Liver (tissue), 9 donors: Measurements from ENCODE around the gene ECEL1. TPM values are rescaled to one million over a fixed set of nuclear protein-coding genes. Genes with fewer than 3 reads are reported as not detected.

Source experiments
- DNase-seq: peaks from one replicate; pipeline ENCODE4 v3.0.0-alpha.2; 2017; ENCODE audit warnings: low spot score
- H3K27ac ChIP-seq, 2 donors: one replicate each; pipeline ENCODE4 v1.7.0; 2013; ENCODE audit warnings: inconsistent platforms in 2 of 2, low read length in 2 of 2, control low read depth in 1 of 2, low read depth in 1 of 2, mild to moderate bottlenecking in 1 of 2
- H3K27me3 ChIP-seq, 4 donors: one replicate each; pipeline versions ENCODE4 v1.6.1 to v1.7.0; 2013; ENCODE audit warnings: low read length in 3 of 4, inconsistent platforms in 1 of 4, mild to moderate bottlenecking in 1 of 4, moderate library complexity in 1 of 4; ENCODE audit not compliant: control insufficient read depth in 4 of 4, insufficient read depth in 4 of 4
- H3K36me3 ChIP-seq, 4 donors: one replicate each; pipeline versions ENCODE4 v1.6.1 to v1.7.0; 2013; ENCODE audit warnings: low read length in 3 of 4, mild to moderate bottlenecking in 3 of 4, low read depth in 1 of 4, moderate library complexity in 1 of 4; ENCODE audit not compliant: control insufficient read depth in 4 of 4, insufficient read depth in 3 of 4
- H3K4me1 ChIP-seq, 4 donors: one replicate each; pipeline versions ENCODE4 v1.6.1 to v1.7.0; 2013; ENCODE audit warnings: low read length in 3 of 4, mild to moderate bottlenecking in 3 of 4, moderate library complexity in 1 of 4; ENCODE audit not compliant: control insufficient read depth in 4 of 4, insufficient read depth in 4 of 4
- H3K4me3 ChIP-seq, 3 donors: one replicate each; pipeline versions ENCODE4 v1.6.1 to v1.7.0; 2013; ENCODE audit warnings: low read length in 3 of 3, control low read depth in 1 of 3, low read depth in 1 of 3, mild to moderate bottlenecking in 1 of 3
- H3K9ac ChIP-seq, 2 donors: one replicate each; pipeline ENCODE4 v1.7.0; 2013; ENCODE audit warnings: low read length in 2 of 2, mild to moderate bottlenecking in 2 of 2, moderate library complexity in 2 of 2, control low read depth in 1 of 2, low read depth in 1 of 2
- H3K9me3 ChIP-seq, 4 donors: one replicate each; pipeline versions ENCODE4 v1.6.1 to v1.7.0; 2013; ENCODE audit warnings: low read length in 3 of 4; ENCODE audit not compliant: control insufficient read depth in 4 of 4
- ATF3 ChIP-seq: IDR thresholded peaks from 2 replicates; pipeline ENCODE4 v1.6.1; 2016; ENCODE audit warnings: antibody characterized with exemption
- EGR1 ChIP-seq, 2 donors: IDR thresholded peaks; 2 replicates each; pipeline ENCODE4 v1.6.1; 2016 to 2018; ENCODE audit warnings: antibody characterized with exemption in 2 of 2, low read depth in 2 of 2
- FOXA1 ChIP-seq: IDR thresholded peaks from 2 replicates; pipeline ENCODE4 v1.6.1; 2016; ENCODE audit warnings: antibody characterized with exemption
- FOXA2 ChIP-seq: IDR thresholded peaks from 2 replicates; pipeline ENCODE4 v1.6.1; 2016; ENCODE audit warnings: antibody characterized with exemption
- GABPA ChIP-seq, 2 donors: IDR thresholded peaks in 1 of 2; conservative IDR thresholded peaks in 1 of 2; 2 replicates each; pipeline ENCODE4 v1.6.1; 2016; ENCODE audit warnings: antibody characterized with exemption in 2 of 2, mild to moderate bottlenecking in 1 of 2, moderate library complexity in 1 of 2
- HNF4A ChIP-seq, 2 donors: conservative IDR thresholded peaks; 2 replicates each; pipeline ENCODE4 v1.6.1; 2016; ENCODE audit warnings: antibody characterized with exemption in 2 of 2, mild to moderate bottlenecking in 2 of 2
- HNF4G ChIP-seq: IDR thresholded peaks from 2 replicates; pipeline ENCODE4 v1.6.1; 2016; ENCODE audit warnings: antibody characterized with exemption
- JUND ChIP-seq, 2 donors: IDR thresholded peaks; 2 replicates each; pipeline ENCODE4 v1.6.1; 2016; ENCODE audit warnings: antibody characterized with exemption in 2 of 2
- NR2F2 ChIP-seq: IDR thresholded peaks from 2 replicates; pipeline ENCODE4 v1.6.1; 2016; ENCODE audit warnings: antibody characterized with exemption
- RAD21 ChIP-seq, 2 donors: IDR thresholded peaks; 2 replicates each; pipeline ENCODE4 v1.6.1; 2016; ENCODE audit warnings: antibody characterized with exemption in 2 of 2, mild to moderate bottlenecking in 2 of 2
- REST ChIP-seq: IDR thresholded peaks from 2 replicates; pipeline ENCODE4 v1.6.1; 2016; ENCODE audit warnings: antibody characterized with exemption, mild to moderate bottlenecking
- RXRA ChIP-seq, 2 donors: IDR thresholded peaks; 2 replicates each; pipeline ENCODE4 v1.6.1; 2017 to 2018; ENCODE audit warnings: antibody characterized with exemption in 2 of 2, mild to moderate bottlenecking in 1 of 2
- SP1 ChIP-seq: IDR thresholded peaks from 2 replicates; pipeline ENCODE4 v1.6.1; 2018; ENCODE audit warnings: antibody characterized with exemption, mild to moderate bottlenecking
- TAF1 ChIP-seq: conservative IDR thresholded peaks from 2 replicates; pipeline ENCODE4 v1.6.1; 2016; ENCODE audit warnings: antibody characterized with exemption, mild to moderate bottlenecking
- YY1 ChIP-seq: IDR thresholded peaks from 2 replicates; pipeline ENCODE4 v1.6.1; 2016; ENCODE audit warnings: antibody characterized with exemption, mild to moderate bottlenecking
- WGBS: extraction: QIAGEN DNeasy Blood & Tissue Kit; methylation state at CpG from one replicate; pipeline ENCODE4 v1.1.7; 2013; 5-methylcytosine and 5-hydroxymethylcytosine counted together
- polyA plus RNA-seq, 2 donors: library from polyadenylated mRNA; stranded (reverse) in 1 of 2; unstranded in 1 of 2; fragments of 200-250 nt in 1 of 2; fragments of >200 nt in 1 of 2; fragmentation: Nextera tagmentation in 1 of 2; extraction: Ambion mirVana in 1 of 2; gene quantifications; one replicate each; pipeline versions ENCODE4 v1.2.1 to v1.2.3, GENCODE V29; 2013 to 2015
- total RNA-seq, 2 donors: library from RNA; depleted of rRNA; stranded (reverse); fragments of >200 nt; gene quantifications; one replicate each; pipeline ENCODE4 v1.2.3, GENCODE V29; 2014
- TF ChIP-seq, protein P1 (sequence below): fragments of 150-350 bp; IDR thresholded peaks from 2 replicates; pipeline ENCODE4 v1.5.1; 2017; ENCODE audit warnings: improper control_type of control experiment, low read depth, low read length; ENCODE audit not compliant: missing input control
- TF ChIP-seq, protein P2 (sequence below): IDR thresholded peaks from 2 replicates; pipeline ENCODE4 v1.6.1; 2016; ENCODE audit warnings: antibody characterized with exemption
- TF ChIP-seq, protein P3 (sequence below): IDR thresholded peaks from 2 replicates; pipeline ENCODE4 v1.6.1; 2016; ENCODE audit warnings: antibody characterized with exemption
- donor health status: healthy.
- donor health status: healthy.
- donor health status: healthy.
- donor health status: healthy.
- donor health status: healthy.

ECEL1 gene
- total and polyA plus RNA-seq, 4 donors = 0.67 to 1.8 TPM; not detected in 2

DNA sequence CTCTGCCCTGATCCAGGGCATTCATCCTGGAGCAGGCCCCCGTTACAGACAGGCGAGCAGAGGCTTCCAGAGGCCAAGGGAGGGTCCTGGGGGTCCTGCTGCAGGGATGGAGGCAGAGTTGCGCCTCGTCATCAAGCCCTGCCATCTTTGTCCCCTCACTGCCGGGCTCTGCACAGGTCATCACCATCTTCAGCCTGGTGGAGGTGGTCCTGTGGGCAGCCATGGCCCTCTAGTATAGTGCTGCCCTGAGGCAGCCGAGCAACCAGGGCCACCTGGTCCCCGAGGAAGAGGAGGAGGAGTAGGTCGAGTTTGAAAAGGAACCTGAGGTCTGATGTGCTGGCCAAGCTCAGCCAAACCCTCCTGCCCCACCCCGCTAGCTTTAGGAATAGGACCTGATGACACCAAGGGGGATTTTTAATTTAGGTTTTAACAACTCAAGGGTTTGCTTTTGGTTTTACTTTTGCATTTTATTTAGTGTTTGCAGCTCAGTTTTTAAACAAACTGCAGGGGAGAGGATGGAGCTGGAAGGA is 40.5 kb downstream of the ECEL1 start:
- Histone ChIP-seq H3K9ac (peak overlapping the region; percentile 76 to 83), H3K4me1 (peaks cover 8 to 28% (median 15%) of the 10 kb centered on the region in 4 donors), H3K4me3 (no peak overlapping the region), H3K36me3 (no peaks in the 10 kb centered on the region), H3K27me3 (no peaks in the 10 kb centered on the region), H3K27ac (peak overlapping the region; percentile 97), H3K9me3 (no peaks in the 10 kb centered on the region)
- TF ChIP-seq HNF4G (no peak), YY1 (no peak), RAD21 (IDR thresholded peaks at IDR 0.05) (no peak), JUND (IDR thresholded peaks at IDR 0.05) (no peak), TAF1 (no peak), RXRA (IDR thresholded peaks at IDR 0.05) (no peak), REST (no peak), HNF4A (conservative IDR thresholded peaks at IDR 0.05) (no peak), FOXA2 (no peak), GABPA (IDR thresholded peaks at IDR 0.05 in 1 of 2, conservative IDR thresholded peaks at IDR 0.05 in 1 of 2) (no peak), ATF3 (no peak), FOXA1 (no peak), NR2F2 (no peak), EGR1 (IDR thresholded peaks at IDR 0.05; ENCODE audit: low read depth in 2 of 2) (no peak), SP1 (no peak)
- TF ChIP-seq, protein P1, sequence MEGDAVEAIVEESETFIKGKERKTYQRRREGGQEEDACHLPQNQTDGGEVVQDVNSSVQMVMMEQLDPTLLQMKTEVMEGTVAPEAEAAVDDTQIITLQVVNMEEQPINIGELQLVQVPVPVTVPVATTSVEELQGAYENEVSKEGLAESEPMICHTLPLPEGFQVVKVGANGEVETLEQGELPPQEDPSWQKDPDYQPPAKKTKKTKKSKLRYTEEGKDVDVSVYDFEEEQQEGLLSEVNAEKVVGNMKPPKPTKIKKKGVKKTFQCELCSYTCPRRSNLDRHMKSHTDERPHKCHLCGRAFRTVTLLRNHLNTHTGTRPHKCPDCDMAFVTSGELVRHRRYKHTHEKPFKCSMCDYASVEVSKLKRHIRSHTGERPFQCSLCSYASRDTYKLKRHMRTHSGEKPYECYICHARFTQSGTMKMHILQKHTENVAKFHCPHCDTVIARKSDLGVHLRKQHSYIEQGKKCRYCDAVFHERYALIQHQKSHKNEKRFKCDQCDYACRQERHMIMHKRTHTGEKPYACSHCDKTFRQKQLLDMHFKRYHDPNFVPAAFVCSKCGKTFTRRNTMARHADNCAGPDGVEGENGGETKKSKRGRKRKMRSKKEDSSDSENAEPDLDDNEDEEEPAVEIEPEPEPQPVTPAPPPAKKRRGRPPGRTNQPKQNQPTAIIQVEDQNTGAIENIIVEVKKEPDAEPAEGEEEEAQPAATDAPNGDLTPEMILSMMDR = no peak
- TF ChIP-seq, protein P2, sequence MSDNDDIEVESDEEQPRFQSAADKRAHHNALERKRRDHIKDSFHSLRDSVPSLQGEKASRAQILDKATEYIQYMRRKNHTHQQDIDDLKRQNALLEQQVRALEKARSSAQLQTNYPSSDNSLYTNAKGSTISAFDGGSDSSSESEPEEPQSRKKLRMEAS = no peak
- TF ChIP-seq, protein P3, sequence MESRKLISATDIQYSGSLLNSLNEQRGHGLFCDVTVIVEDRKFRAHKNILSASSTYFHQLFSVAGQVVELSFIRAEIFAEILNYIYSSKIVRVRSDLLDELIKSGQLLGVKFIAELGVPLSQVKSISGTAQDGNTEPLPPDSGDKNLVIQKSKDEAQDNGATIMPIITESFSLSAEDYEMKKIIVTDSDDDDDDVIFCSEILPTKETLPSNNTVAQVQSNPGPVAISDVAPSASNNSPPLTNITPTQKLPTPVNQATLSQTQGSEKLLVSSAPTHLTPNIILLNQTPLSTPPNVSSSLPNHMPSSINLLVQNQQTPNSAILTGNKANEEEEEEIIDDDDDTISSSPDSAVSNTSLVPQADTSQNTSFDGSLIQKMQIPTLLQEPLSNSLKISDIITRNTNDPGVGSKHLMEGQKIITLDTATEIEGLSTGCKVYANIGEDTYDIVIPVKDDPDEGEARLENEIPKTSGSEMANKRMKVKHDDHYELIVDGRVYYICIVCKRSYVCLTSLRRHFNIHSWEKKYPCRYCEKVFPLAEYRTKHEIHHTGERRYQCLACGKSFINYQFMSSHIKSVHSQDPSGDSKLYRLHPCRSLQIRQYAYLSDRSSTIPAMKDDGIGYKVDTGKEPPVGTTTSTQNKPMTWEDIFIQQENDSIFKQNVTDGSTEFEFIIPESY = no peak
- DNase-seq = no peak
- WGBS = 84% methylated on average over 9 of the region's 9 CpGs
